BLaER1 treated with 17β-estradiol and CSF1 and Interleukin-3, amounts not matched to agents 10 nM and 100 nM (cell line): ENCODE measurements around the gene MUC5B.

Experiments
- H3K27ac ChIP-seq, 11 experiments: shearing (Covaris generic); formaldehyde crosslinking; 2 replicates each; pipeline ENCODE4 v1.8.1; 2022
- H3K27me3 ChIP-seq, 11 experiments: shearing (Covaris generic); formaldehyde crosslinking; 2 replicates each; pipeline ENCODE4 v1.8.1; 2022
- H3K36me3 ChIP-seq, 11 experiments: shearing (Covaris generic); formaldehyde crosslinking; 2 replicates each; pipeline ENCODE4 v1.8.1; 2022
- H3K4me1 ChIP-seq, 10 experiments: shearing (Covaris generic); formaldehyde crosslinking; 2 replicates each; pipeline ENCODE4 v1.8.1; 2022
- H3K4me2 ChIP-seq, 11 experiments: shearing (Covaris generic); formaldehyde crosslinking; 2 replicates each; pipeline ENCODE4 v1.8.1; 2022
- H3K4me3 ChIP-seq, 10 experiments: shearing (Covaris generic); formaldehyde crosslinking; 2 replicates each; pipeline ENCODE4 v1.8.1; 2022
- H3K9ac ChIP-seq, 11 experiments: shearing (Covaris generic); formaldehyde crosslinking; 2 replicates each; pipeline ENCODE4 v1.8.1; 2022
- H3K9me3 ChIP-seq, 11 experiments: shearing (Covaris generic); formaldehyde crosslinking; replicated peaks in 1 of 11; 2 replicates each; pipeline ENCODE4 v1.8.1; 2022
- H4K20me1 ChIP-seq, 11 experiments: shearing (Covaris generic); formaldehyde crosslinking; 2 replicates each; pipeline ENCODE4 v1.8.1; 2022
- Cebpa-rat ChIP-seq, 11 experiments: shearing (Covaris generic); IDR thresholded peaks; 2 replicates each; pipeline ENCODE4 v1.8.1; 2022

The MUC5B gene

GRCh38 chr11:1192741-1193325 is 30.0 kb upstream of the MUC5B start:
- Histone ChIP-seq H3K4me1 (no peaks in the 10 kb centered on the region), H4K20me1 (peaks cover 0 to under 1% (median 0%) of the 10 kb centered on the region in 11 experiments; a peak in 1 of 22 replicates), H3K9ac (no peak overlapping the region), H3K4me3 (no peak overlapping the region), H3K27ac (no peak overlapping the region), H3K4me2 (no peak overlapping the region), H3K9me3 (peaks cover 16 to 62% (median 37%) of the 10 kb centered on the region in 11 experiments), H3K36me3 (no peaks in the 10 kb centered on the region), H3K27me3 (peaks cover 0 to 3% (median 0%) of the 10 kb centered on the region in 11 experiments; a peak in 3 of 22 replicates)
- no peak for TF ChIP-seq Cebpa-rat (IDR thresholded peaks at IDR 0.05)

GRCh38 chr11:1193326-1194230 is 29.3 kb upstream of the MUC5B start:
- Histone ChIP-seq H3K4me2 (no peak overlapping the region), H3K36me3 (no peaks in the 10 kb centered on the region), H3K9ac (no peak overlapping the region), H4K20me1 (peaks cover 0 to 8% (median 0%) of the 10 kb centered on the region in 11 experiments; a peak in 1 of 22 replicates), H3K27me3 (peaks cover 0 to 9% (median 5%) of the 10 kb centered on the region in 11 experiments; a peak in 12 of 22 replicates), H3K4me1 (no peaks in the 10 kb centered on the region), H3K9me3 (peaks cover 16 to 57% (median 37%) of the 10 kb centered on the region in 11 experiments), H3K27ac (no peak overlapping the region), H3K4me3 (no peak overlapping the region)
- no peak for TF ChIP-seq Cebpa-rat (IDR thresholded peaks at IDR 0.05)

GRCh38 chr11:1194231-1194976 is 28.5 kb upstream of the MUC5B start:
- peaks cover 0 to 18% (median 12%) of the 10 kb centered on the region in 11 experiments; a peak in 14 of 22 replicates for H3K27me3 ChIP-seq
- H3K9me3 ChIP-seq: peaks cover 11 to 49% (median 29%) of the 10 kb centered on the region in 11 experiments
- no peak overlapping the region for H3K4me3 ChIP-seq
- no peaks in the 10 kb centered on the region for H3K36me3 ChIP-seq
- no peak overlapping the region for H3K4me2 ChIP-seq
- H3K27ac ChIP-seq: no peak overlapping the region
- no peak overlapping the region for H3K9ac ChIP-seq
- peaks cover 0 to 10% (median 0%) of the 10 kb centered on the region in 11 experiments; a peak in 1 of 22 replicates for H4K20me1 ChIP-seq
- peaks cover 0 to 6% (median 0%) of the 10 kb centered on the region in 10 experiments; a peak in 1 of 20 replicates for H3K4me1 ChIP-seq
- TF ChIP-seq Cebpa-rat (IDR thresholded peaks at IDR 0.05): no peak

GRCh38 chr11:1194977-1195681 is 27.7 kb upstream of the MUC5B start:
- H4K20me1 ChIP-seq: peaks cover 0 to 10% (median 0%) of the 10 kb centered on the region in 11 experiments; a peak in 1 of 22 replicates
- H3K9me3 ChIP-seq: peaks cover 7 to 45% (median 26%) of the 10 kb centered on the region in 11 experiments
- peaks cover 0 to 7% (median 0%) of the 10 kb centered on the region in 10 experiments; a peak in 1 of 20 replicates for H3K4me1 ChIP-seq
- no peak overlapping the region for H3K4me3 ChIP-seq
- H3K27me3 ChIP-seq: peaks cover 3 to 24% (median 17%) of the 10 kb centered on the region in 11 experiments; a peak in 14 of 22 replicates
- no peak overlapping the region for H3K4me2 ChIP-seq
- TF ChIP-seq Cebpa-rat (IDR thresholded peaks at IDR 0.05): no peak
- no peak overlapping the region for H3K27ac ChIP-seq
- H3K36me3 ChIP-seq: no peaks in the 10 kb centered on the region
- H3K9ac ChIP-seq: no peak overlapping the region

- no peak for TF ChIP-seq Cebpa-rat (IDR thresholded peaks at IDR 0.05)
- H3K4me3 ChIP-seq: no peak overlapping the region
- peaks cover 3 to 31% (median 21%) of the 10 kb centered on the region in 11 experiments; a peak in 15 of 22 replicates for H3K27me3 ChIP-seq
- peaks cover 0 to 7% (median 0%) of the 10 kb centered on the region in 10 experiments; a peak in 1 of 20 replicates for H3K4me1 ChIP-seq
- H4K20me1 ChIP-seq: peaks cover 0 to 15% (median 0%) of the 10 kb centered on the region in 11 experiments; a peak in 3 of 22 replicates
- no peak overlapping the region for H3K9ac ChIP-seq
- no peaks in the 10 kb centered on the region for H3K36me3 ChIP-seq
- H3K4me2 ChIP-seq: no peak overlapping the region
- H3K27ac ChIP-seq: no peak overlapping the region
- peaks cover under 1 to 38% (median 21%) of the 10 kb centered on the region in 11 experiments; a peak in 19 of 22 replicates for H3K9me3 ChIP-seq
Measured at GRCh38 chr11:1195682-1196515, 27.0 kb upstream of the MUC5B start.

- TF ChIP-seq Cebpa-rat (IDR thresholded peaks at IDR 0.05): no peak
- H3K4me2 ChIP-seq: no peak overlapping the region
- no peak overlapping the region for H3K9ac ChIP-seq
- H3K9me3 ChIP-seq: peaks cover 0 to 30% (median 13%) of the 10 kb centered on the region in 11 experiments; a peak in 11 of 22 replicates
- H3K4me3 ChIP-seq: no peak overlapping the region
- H4K20me1 ChIP-seq: peaks cover 0 to 16% (median 0%) of the 10 kb centered on the region in 11 experiments; a peak in 3 of 22 replicates
- peaks cover 3 to 32% (median 21%) of the 10 kb centered on the region in 11 experiments; a peak in 15 of 22 replicates for H3K27me3 ChIP-seq
- no peak overlapping the region for H3K27ac ChIP-seq
- peaks cover 0 to 7% (median 0%) of the 10 kb centered on the region in 10 experiments; a peak in 1 of 20 replicates for H3K4me1 ChIP-seq
- H3K36me3 ChIP-seq: no peaks in the 10 kb centered on the region
Measured at GRCh38 chr11:1196516-1197391, 26.1 kb upstream of the MUC5B start.
